Measurements from ENCODE around the gene PPP3R1.
A peak's percentile ranks its signal among the peaks of the same experiment; 100 is the strongest.
"Not testable (repeated sequence)": the region's sequence is repeated elsewhere in the genome, so short reads cannot be mapped to it uniquely, and the experiment has no call there.

PPP3R1 gene

DNA sequence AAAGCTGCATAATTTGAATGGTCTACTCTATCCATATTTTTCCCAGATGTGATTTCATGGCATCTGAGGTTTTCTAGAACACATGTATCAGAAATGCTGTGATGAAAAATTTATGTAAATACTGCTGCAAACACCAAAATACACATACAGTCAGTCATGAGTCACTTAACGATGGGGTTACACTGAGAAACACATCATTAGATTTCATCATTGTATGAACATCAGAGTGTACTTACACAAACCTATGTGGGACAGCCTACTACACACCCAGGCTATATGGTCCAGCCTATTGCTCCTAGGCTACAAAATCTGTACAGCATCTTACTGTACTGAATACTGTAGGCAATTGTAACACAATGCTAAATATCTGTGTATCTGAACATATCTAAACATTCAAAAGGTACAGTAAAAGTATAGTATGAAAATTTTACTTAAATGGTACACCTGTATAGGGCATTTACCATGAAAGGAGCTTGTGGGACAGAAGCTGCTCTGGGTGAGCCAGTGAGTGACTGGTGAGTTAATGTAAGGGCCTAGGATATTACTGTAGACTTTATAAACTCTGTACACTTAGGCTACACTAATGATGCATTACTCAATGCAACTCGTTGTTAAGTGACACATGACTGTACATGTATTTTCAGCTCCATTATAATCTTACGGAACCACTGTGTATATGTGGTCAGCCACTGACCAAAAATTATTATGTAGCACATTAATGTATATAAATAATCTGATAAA, 61.2 kb downstream of the PPP3R1 start:
- DNase-seq (ENCODE audit: low read depth, low spot score) = peak; percentile 76
- peak overlapping the region; percentile 88 for H3K27ac ChIP-seq

DNA sequence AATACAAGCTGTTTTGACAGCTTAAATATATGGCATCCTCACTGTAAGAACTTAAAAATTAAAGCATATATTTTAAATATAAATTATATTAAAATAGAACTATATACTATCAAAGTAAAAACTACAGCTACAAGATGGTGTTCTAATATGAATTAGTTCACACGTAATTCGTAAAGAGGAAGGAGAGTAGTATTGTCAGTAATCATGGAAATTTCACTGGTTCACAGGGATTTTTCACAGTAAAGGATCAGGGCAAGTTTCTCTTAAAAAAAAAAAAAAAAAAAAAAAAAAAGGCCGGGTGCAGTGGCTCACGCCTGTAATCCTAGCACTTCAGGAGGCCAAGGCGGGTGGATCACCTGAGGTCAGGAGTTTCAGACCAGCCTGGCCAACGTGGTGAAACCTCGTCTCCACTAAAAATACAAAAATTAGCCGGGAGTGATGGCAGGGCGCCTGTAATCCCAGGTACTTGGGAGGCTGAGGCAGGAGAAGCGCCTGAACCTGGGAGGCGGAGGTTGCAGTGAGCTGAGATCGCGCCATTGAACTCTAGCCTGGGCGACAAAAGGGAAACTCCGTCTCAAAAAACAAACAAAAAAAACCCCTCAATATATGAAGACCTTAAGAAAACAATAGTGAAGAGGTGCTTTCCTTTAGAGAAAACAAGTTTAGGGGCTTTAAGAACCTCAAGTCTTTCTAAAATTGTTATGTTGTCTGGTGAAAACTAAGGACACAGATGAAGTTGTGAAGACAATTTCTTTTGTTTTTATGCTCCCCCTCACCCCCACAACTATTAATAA, 62.1 kb downstream of the PPP3R1 start:
- peak overlapping the region; percentile 88 for H3K27ac ChIP-seq
- no peak for DNase-seq (ENCODE audit: low read depth, low spot score)

DNA sequence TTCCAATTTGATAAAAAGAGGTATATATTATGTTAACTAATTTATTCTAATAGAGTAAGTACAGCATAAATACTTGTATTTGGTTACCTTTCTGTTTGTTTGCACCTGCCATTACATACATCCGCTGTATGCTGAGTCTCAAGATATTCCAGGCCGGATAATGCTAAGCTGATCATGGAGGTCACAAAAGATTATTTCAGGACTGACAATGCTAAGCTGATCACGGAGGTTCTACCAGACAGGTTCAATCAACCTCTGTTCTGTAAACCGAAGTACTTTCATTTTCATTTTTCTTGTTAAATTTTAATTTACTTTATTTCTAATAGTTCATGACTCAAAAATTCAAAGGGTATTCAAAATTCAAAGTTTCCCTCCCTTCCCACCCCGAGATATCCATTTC, 63.5 kb downstream of the PPP3R1 start:
- DNase-seq (ENCODE audit: low read depth, low spot score) = no peak
- no peak overlapping the region for H3K27ac ChIP-seq

DNA sequence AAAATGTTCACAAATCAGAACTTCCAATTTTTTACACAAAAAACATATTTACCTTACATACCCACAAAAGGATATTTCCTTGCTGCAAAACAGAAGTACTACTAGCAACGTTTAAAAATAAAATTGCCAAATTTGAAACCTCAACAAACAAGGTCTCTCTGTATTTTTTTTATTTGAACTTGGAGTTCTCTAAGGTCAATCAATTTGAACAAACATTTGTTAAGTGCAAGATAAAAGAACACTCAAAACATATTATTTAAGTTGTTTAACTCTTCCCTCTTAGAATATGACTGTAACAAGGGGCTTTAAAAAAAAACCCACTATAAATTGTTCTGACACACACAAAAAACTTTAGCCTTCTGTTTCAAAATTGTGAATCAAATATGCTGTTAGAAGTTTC, 65.0 kb downstream of the PPP3R1 start:
- H3K27ac ChIP-seq = no peak overlapping the region
- DNase-seq (ENCODE audit: low read depth, low spot score) = no peak

- DNase-seq (ENCODE audit: low read depth, low spot score) = no peak
Observed at GRCh38 chr2:68185541-68186164, 66.7 kb downstream of the PPP3R1 start.

GRCh38 chr2:68182902-68183301, 69.4 kb downstream of the PPP3R1 start:
- H3K27ac ChIP-seq = no peak overlapping the region
- DNase-seq (ENCODE audit: low read depth, low spot score) = no peak

More at GRCh38 chr2:68185541-68186164, 66.7 kb downstream of the PPP3R1 start:
- no peak overlapping the region for H3K27ac ChIP-seq

- no peak for DNase-seq (ENCODE audit: low read depth, low spot score)
Observed at GRCh38 chr2:68178954-68179627, 73.2 kb downstream of the PPP3R1 start.

DNA sequence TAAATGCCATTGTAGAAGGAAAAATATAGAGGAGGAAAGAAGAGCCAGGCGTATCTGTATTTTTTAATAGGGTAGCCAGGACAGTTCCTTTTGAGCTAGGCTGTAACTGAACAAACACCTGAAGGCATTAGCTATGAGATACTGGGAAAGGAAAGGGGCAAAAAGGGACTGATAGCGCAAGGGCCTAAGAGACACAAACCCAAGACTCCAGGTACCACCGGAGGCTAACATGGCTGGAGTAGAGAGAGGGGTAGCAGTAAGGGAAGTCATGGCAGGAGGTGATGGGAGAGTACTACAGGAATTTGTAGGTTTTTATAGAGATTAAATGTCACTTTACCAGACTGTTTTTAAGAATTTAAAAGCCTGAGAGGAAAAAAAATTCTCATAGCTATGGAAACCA, 73.9 kb downstream of the PPP3R1 start:
- no peak overlapping the region for H3K27ac ChIP-seq
- no peak for DNase-seq (ENCODE audit: low read depth, low spot score)

More at GRCh38 chr2:68178954-68179627, 73.2 kb downstream of the PPP3R1 start:
- H3K27ac ChIP-seq = no peak overlapping the region

GRCh38 chr2:68177541-68177940, 74.8 kb downstream of the PPP3R1 start:
- no peak for DNase-seq (ENCODE audit: low read depth, low spot score)
- H3K27ac ChIP-seq = no peak overlapping the region

DNA sequence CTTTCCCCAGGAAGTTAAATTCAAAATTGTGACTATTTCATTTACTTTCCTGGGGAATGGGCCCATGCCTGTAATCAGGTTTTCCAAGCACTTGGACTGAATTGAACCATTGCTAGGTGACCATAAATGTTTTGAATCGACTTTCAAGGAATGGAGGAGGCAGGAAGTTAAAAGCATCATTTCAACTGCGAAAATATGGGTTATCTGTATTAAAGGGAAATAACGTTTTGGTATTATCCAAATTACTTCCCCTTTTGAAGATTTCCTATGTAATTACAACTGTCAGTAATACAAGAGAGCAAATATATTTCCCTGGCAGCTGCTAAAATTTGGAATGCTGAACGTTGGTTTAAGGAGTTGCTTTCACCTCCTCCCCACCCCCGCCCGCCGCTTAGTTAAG, 75.7 kb downstream of the PPP3R1 start:
- no peak for DNase-seq (ENCODE audit: low read depth, low spot score)
- no peak overlapping the region for H3K27ac ChIP-seq

- not testable (repeated sequence) for DNase-seq (ENCODE audit: low read depth, low spot score); H3K27ac ChIP-seq
Observed at GRCh38 chr2:68175210-68175609, 77.1 kb downstream of the PPP3R1 start.

- H3K27ac ChIP-seq = peak overlapping the region; percentile 43
- peak; percentile 33 for DNase-seq (ENCODE audit: low read depth, low spot score)
Observed at GRCh38 chr2:68172990-68173700, 79.2 kb downstream of the PPP3R1 start.

DNA sequence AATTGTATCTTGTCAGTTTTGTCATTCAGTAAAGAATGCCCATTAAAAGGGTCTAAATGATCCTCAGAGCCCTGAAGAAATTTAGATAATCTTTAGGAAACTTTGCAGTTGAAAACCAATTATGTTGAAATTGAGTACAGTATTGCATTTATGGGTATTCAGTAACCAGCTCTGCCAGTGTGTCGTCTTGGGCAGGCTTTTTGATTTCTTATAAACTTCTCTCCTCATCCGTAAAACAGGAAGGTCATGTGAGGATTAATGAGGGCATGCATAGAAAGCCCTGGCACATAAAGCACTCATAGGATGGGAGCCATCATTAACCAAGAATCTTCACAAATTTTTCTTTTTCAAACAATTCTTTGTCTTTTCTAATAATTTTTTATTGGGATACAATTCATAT, 79.8 kb downstream of the PPP3R1 start:
- H3K27ac ChIP-seq = peak overlapping the region; percentile 43
- DNase-seq (ENCODE audit: low read depth, low spot score) = no peak

DNA sequence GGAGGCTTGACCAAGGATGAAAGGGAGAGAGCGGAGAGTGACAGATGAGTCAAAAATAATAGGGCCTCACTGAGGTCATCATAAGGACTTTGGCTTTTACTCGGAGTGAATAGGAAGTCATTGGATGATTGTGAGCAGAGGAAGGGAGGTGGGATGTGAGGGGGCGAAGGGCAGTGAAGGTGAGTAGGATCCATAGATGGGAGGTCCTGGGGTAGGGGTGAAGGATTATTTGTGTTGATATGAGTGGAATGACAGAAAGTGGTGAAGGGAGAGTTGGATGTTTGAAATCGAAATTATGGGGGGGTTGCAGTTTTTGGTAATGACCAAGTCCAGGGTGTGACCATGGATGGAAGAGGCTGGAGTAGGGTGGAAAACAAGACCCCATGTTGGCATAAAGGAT, 80.6 kb downstream of the PPP3R1 start:
- no peak for DNase-seq (ENCODE audit: low read depth, low spot score)
- H3K27ac ChIP-seq = no peak overlapping the region

DNA sequence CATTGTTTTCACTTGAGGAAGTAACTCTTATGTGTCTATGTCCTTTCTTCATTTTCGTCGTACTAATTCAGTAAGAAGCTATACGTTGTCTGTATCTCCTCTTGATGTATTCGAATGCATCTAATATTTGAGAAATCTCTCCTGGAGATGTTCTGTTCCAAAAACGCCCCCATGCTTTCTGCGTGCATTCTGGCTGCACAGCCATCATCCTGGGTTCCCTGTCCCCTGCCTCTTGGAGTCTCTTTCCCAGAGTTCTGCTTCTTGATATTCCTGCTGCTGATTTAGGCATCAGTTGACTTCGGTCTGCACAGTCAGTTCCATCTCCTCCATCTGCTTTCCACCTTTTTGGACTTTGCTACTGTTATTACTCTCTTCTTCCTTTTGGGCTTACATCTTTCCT, 81.2 kb downstream of the PPP3R1 start:
- DNase-seq (ENCODE audit: low read depth, low spot score) = no peak
- no peak overlapping the region for H3K27ac ChIP-seq

- H3K27ac ChIP-seq = no peak overlapping the region
- no peak for DNase-seq (ENCODE audit: low read depth, low spot score)
Observed at GRCh38 chr2:68169308-68169707, 83.0 kb downstream of the PPP3R1 start.

DNA sequence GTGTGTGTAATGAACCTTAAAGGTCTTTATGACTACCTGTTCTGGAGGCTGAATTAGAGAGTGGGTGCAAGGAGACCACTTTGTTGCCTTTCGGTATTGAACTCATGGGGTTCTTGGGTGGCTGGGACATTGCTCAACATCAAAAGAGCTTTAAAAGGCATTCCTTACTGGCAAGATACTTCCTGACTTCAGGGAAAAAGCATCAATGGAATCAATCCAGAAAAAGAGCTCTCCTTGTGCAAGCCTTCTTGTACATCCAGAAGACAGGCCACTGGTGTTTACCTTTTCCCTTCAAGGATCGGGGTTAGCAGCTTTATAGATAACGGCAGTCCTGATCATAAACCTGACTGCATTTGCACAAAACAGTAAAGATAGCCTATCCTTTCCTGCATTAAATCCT, 85.1 kb downstream of the PPP3R1 start:
- no peak overlapping the region for H3K27ac ChIP-seq
- no peak for DNase-seq (ENCODE audit: low read depth, low spot score)

DNA sequence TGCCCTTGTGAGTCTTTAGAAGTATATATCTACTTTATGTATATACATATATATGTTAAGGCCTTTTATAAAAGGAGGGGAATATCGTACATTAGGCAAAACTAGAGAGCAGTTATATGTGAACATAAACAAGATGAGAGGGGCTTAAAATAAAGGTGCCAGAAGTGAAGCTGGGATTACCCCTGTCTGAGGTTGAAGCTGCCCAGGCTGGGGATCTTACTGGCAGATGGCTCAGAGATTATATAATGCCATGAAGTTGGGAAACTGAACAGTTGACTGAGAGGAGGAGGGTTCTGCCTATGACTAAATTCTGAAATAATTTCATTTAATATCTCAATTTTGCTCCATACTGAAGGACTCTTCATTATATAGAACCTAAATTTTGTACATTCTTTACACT, 88.7 kb downstream of the PPP3R1 start:
- no peak overlapping the region for H3K27ac ChIP-seq
- DNase-seq (ENCODE audit: low read depth, low spot score) = no peak

DNA sequence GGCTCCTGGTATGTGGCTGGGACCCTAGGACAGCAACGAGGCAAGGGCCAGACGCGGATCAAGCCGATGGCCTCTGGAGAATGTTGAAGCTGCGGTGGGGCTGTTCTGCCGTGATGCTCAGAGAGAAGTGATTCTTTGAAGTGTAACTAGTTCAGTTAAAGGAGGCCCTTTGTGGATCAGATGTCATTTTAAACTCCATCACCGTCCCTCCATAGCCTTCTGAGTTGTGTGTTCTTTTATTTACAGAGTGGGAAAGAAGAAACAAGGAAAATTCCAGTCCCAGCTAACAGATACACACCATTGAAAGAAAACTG, 94.2 kb downstream of the PPP3R1 start:
- peak overlapping the region; percentile 82 for H3K27ac ChIP-seq
- no peak for DNase-seq (ENCODE audit: low read depth, low spot score)

All from epithelial cell of prostate (primary cell).